ENCODE measurements around the gene ZNF185. TPM values are rescaled to one million over a fixed set of nuclear protein-coding genes. Genes with fewer than 3 reads are reported as not detected.
"Not testable (repeated sequence)": the region's sequence is repeated elsewhere in the genome, so short reads cannot be mapped to it uniquely, and the experiment has no call there.

Gene ZNF185
- total RNA-seq, 1 experiment from 2014 or later = 0.62 TPM

DNA sequence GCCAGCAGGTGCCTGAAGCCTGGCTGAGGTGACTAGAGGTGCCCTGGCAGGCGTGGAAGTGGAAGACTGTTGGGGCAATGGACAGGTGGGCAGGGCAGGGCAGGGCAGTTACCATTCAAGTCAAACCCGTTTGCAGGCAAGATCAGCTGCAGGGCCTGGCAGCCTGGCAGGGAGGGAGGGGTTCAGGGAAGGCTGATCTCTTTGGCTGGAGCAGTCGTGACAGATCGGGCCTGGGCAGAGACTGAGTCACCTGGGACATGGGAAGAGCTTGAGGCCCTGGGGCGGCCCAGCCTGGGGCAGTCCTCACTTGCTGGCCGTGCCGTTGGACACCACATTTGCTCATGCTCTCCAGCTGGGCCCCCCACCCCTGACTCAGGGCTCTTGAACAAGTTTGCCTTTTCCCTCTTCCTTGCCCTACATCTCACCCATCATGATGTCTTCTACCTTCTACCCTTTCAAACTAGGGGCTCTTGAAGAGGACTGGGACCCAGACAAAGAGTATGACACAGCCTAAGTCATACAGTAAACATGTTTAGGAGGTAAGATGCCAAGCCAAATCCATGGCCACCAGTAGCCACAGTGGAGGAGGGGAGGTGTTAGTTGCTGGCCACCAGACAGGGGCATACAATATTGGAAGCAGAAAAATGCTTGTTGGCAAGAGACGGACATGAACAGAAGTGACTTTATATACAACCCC, 2.0 kb upstream of the ZNF185 start:
- no peak for DNase-seq (ENCODE audit: low spot score)

DNA sequence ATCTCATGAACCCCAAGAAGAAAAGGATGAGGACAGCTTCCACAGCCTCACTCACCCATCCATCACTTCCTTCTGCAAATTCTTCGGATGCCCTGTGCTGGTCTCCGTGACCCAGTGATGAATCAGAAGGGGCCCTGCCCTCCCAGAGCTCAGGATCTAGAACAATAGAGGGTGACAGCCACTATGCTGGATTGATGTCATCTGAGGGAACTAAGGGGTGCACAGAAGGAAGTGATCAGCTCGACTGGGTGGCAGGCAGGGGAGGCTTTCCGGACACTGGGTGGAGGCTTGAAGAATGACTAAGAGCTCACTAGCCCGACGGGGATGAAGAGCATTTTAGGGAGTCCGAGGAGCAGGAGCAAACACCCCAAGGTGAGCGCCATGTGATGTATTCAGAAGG, 1.4 kb upstream of the ZNF185 start:
- DNase-seq (ENCODE audit: low spot score) = no peak

GRCh38 chrX:152898442-152898841, 575 bp downstream of the ZNF185 start:
- DNase-seq (ENCODE audit: low spot score) = no peak

GRCh38 chrX:152899111-152899873, 1.4 kb downstream of the ZNF185 start:
- no peak for DNase-seq (ENCODE audit: low spot score)

- no peak for DNase-seq (ENCODE audit: low spot score)
These were observed 2.2 kb downstream of the ZNF185 start for GRCh38 chrX:152899874-152900719.

- no peak for DNase-seq (ENCODE audit: low spot score)
These were observed 3.1 kb downstream of the ZNF185 start for GRCh38 chrX:152900937-152901445.

- no peak for DNase-seq (ENCODE audit: low spot score)
These were observed 4.1 kb downstream of the ZNF185 start for GRCh38 chrX:152901816-152902501.

DNA sequence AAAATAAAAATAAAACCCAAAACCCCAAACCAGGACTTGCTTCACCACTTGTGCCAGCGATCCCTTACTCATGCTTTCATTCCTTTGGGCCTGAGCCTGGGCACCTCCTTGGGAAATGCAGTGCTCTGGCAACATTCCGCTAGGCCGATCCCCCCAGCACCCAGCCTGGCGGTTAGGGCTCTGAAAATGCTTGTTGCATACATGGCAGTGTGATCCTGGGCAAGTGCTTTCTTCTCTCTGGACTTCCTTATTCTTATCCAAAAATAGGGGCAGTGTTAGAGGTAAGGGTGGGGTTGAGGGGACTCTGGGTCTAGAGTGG, 4.6 kb downstream of the ZNF185 start:
- DNase-seq (ENCODE audit: low spot score) = no peak

- DNase-seq (ENCODE audit: low spot score) = no peak
These were observed 5.7 kb downstream of the ZNF185 start for GRCh38 chrX:152903589-152903988.

- peak; percentile 19 for DNase-seq (ENCODE audit: low spot score)
These were observed 6.5 kb downstream of the ZNF185 start for GRCh38 chrX:152904151-152905080.

GRCh38 chrX:152905081-152905420, 7.2 kb downstream of the ZNF185 start:
- DNase-seq (ENCODE audit: low spot score) = no peak

GRCh38 chrX:152907084-152907651, 9.3 kb downstream of the ZNF185 start:
- DNase-seq (ENCODE audit: low spot score) = no peak

- no peak for DNase-seq (ENCODE audit: low spot score)
These were observed 10.6 kb downstream of the ZNF185 start for GRCh38 chrX:152908486-152908885.

DNA sequence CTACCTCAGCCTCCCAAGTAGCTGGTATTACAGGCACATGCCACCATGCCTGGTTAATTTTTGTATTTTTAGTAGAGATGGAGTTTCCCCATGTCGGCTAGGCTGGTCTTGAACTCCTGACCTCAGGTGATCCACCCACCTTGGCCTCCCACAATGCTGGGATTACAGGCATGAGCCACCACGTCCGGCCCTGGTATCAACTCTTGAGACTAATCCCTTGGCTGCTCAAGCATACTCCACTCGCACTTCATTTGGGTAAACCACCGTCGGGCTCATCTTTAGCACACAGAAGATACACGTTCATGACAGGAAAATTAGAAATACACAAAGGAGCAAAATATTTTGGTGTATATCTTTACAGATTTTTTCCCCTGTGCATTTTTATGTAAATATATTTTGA, 12.2 kb downstream of the ZNF185 start:
- DNase-seq (ENCODE audit: low spot score) = not testable (repeated sequence)

GRCh38 chrX:152912106-152912505, 14.2 kb downstream of the ZNF185 start:
- DNase-seq (ENCODE audit: low spot score) = no peak

GRCh38 chrX:152912641-152913040, 14.8 kb downstream of the ZNF185 start:
- no peak for DNase-seq (ENCODE audit: low spot score)

- DNase-seq (ENCODE audit: low spot score) = no peak
These were observed 15.5 kb downstream of the ZNF185 start for GRCh38 chrX:152913346-152913745.

- DNase-seq (ENCODE audit: low spot score) = no peak
These were observed 16.0 kb downstream of the ZNF185 start for GRCh38 chrX:152913910-152914309.

GRCh38 chrX:152915541-152916241, 17.8 kb downstream of the ZNF185 start:
- DNase-seq (ENCODE audit: low spot score) = peak; percentile 33

Measured in H4 (cell line).